B cell (primary cell): ENCODE measurements around the gene ABHD2. TPM values are rescaled to one million over a fixed set of nuclear protein-coding genes. Genes with fewer than 3 reads are reported as not detected.

Experiments used
- ATAC-seq: fragments of 200-7000 bp; cut with Tn5 transposase; one replicate; pipeline ENCODE4 v1.10.0; 2021; ENCODE audit warnings: low read depth, mild to moderate bottlenecking, moderate number of reproducible peaks, moderate library complexity
- CTCF ChIA-PET: fragments of 350-600 bp; sonication (Branson Sonifier 250); formaldehyde crosslinking; loops from one replicate; lab custom pipeline; 2021; ENCODE audit warnings: antibody characterized with exemption, inconsistent platforms; lab: Charles Lee
- POLR2A ChIA-PET: fragments of 350-600 bp; sonication (Branson Sonifier 250); formaldehyde crosslinking; loops from one replicate; lab custom pipeline; 2021; ENCODE audit warnings: antibody characterized with exemption; lab: Charles Lee
- DNase-seq: peaks from one replicate; pipeline ENCODE4 v3.0.0; 2013
- H2AFZ ChIP-seq: 2 replicates; pipeline ENCODE4 v1.6.1; 2012; ENCODE audit warnings: mild to moderate bottlenecking, low read depth, low read length; ENCODE audit not compliant: insufficient read depth, poor library complexity, severe bottlenecking
- H3K27ac ChIP-seq, 2 donors: 1 replicate in 1 of 2; 2 replicates in 1 of 2; pipeline ENCODE4 v1.5.1; 2012 to 2013; ENCODE audit warnings: low read length in 2 of 2, mild to moderate bottlenecking in 2 of 2, moderate library complexity in 1 of 2
- H3K27me3 ChIP-seq, 4 experiments: fragments of 200-600 bp in 1 of 4; sonication (generic) in 1 of 4; replicated peaks in 1 of 4; 1 replicate in 2 of 4; 2 replicates in 2 of 4; pipeline versions ENCODE4 v1.6.1 to v1.7.0; 2013 to 2016; ENCODE audit warnings: low read length in 3 of 4, mild to moderate bottlenecking in 2 of 4, mixed read lengths in 1 of 4, moderate library complexity in 1 of 4; ENCODE audit not compliant: insufficient read depth in 4 of 4, control insufficient read depth in 3 of 4; ENCODE audit errors: control extremely low read depth in 1 of 4
- H3K36me3 ChIP-seq, 2 experiments: replicated peaks in 1 of 2; 1 replicate in 1 of 2; 2 replicates in 1 of 2; pipeline versions ENCODE4 v1.6.1 to v1.7.1; 2013; ENCODE audit warnings: low read length in 1 of 2; ENCODE audit not compliant: insufficient read depth in 2 of 2, control insufficient read depth in 1 of 2; ENCODE audit errors: control extremely low read depth in 1 of 2, extremely low read depth in 1 of 2
- H3K4me1 ChIP-seq, 2 donors: fragments of 200-600 bp in 1 of 2; sonication (generic) in 1 of 2; 1 replicate in 1 of 2; 2 replicates in 1 of 2; pipeline versions ENCODE4 v1.5.1 to v1.6.1; 2013 to 2017; ENCODE audit warnings: low read length in 2 of 2; ENCODE audit not compliant: control insufficient read depth in 2 of 2, insufficient read depth in 2 of 2
- H3K4me2 ChIP-seq: replicated peaks from 2 replicates; pipeline ENCODE3; 2012; ENCODE audit warnings: mild to moderate bottlenecking, low read depth, low read length; ENCODE audit not compliant: poor library complexity, severe bottlenecking
- H3K4me3 ChIP-seq, 5 experiments: fragments of 200-600 bp in 1 of 5; sonication (generic) in 1 of 5; 1 replicate in 3 of 5; 2 replicates in 2 of 5; pipeline versions ENCODE4 v1.5.1 to v1.7.0; 2011 to 2016; ENCODE audit warnings: low read length in 4 of 5, mild to moderate bottlenecking in 4 of 5, low read depth in 2 of 5, control low read depth in 1 of 5, moderate library complexity in 1 of 5; ENCODE audit not compliant: insufficient read depth in 1 of 5; ENCODE audit errors: control extremely low read depth in 1 of 5, extremely low read depth in 1 of 5
- H3K79me2 ChIP-seq: fragments of 200-600 bp; sonication (generic); one replicate; pipeline ENCODE4 v1.6.0; 2016; ENCODE audit warnings: low read length; ENCODE audit not compliant: control insufficient read depth, insufficient read depth
- H3K9ac ChIP-seq: fragments of 200-600 bp; sonication (generic); 2 replicates; pipeline ENCODE4 v1.6.1; 2017; ENCODE audit warnings: mild to moderate bottlenecking, low read length, moderate library complexity
- H3K9me3 ChIP-seq, 3 donors: one replicate each; pipeline versions ENCODE4 v1.6.1 to v1.7.1; 2013; ENCODE audit warnings: low read length in 2 of 3; ENCODE audit not compliant: control insufficient read depth in 2 of 3, insufficient read depth in 1 of 3; ENCODE audit errors: control extremely low read depth in 1 of 3
- H4K20me1 ChIP-seq: 2 replicates; pipeline ENCODE4 v1.6.0; 2012; ENCODE audit warnings: mild to moderate bottlenecking, low read length; ENCODE audit not compliant: insufficient read depth, control insufficient read depth, poor library complexity, severe bottlenecking
- H3K27ac Mint-ChIP-seq: one replicate; pipeline ENCODE4 v1.8.0; 2021; ENCODE audit warnings: mixed read lengths
- H3K27me3 Mint-ChIP-seq: one replicate; pipeline ENCODE4 v1.8.0; 2021; ENCODE audit warnings: mixed read lengths
- H3K4me1 Mint-ChIP-seq: one replicate; pipeline ENCODE4 v1.8.0; 2021; ENCODE audit warnings: mixed read lengths
- H3K4me3 Mint-ChIP-seq: one replicate; pipeline ENCODE4 v1.8.0; 2021; ENCODE audit warnings: mixed read lengths
- H3K9me3 Mint-ChIP-seq: one replicate; pipeline ENCODE4 v1.8.0; 2022; ENCODE audit warnings: mixed read lengths; ENCODE audit not compliant: insufficient read depth
- CTCF ChIP-seq: fragments of 200-600 bp; IDR thresholded peaks from one replicate; pipeline ENCODE4 v1.8.0; 2022; ENCODE audit warnings: antibody characterized with exemption, mild to moderate bottlenecking
- EZH2 ChIP-seq: IDR thresholded peaks from 2 replicates; pipeline ENCODE4 v1.6.1; 2012; ENCODE audit warnings: borderline replicate concordance, low read depth, mild to moderate bottlenecking, moderate library complexity, low read length; ENCODE audit not compliant: insufficient read depth, poor library complexity, severe bottlenecking
- WGBS: methylation state at CpG from one replicate; pipeline ENCODE4 v1.1.5; 2013; ENCODE audit warnings: missing lambda C conversion rate; ENCODE audit not compliant: insufficient coverage; 5-methylcytosine and 5-hydroxymethylcytosine counted together
- intact Hi-C: fragments of 100-400 bp; cut with micrococcal nuclease; formaldehyde crosslinking; loops from one replicate; pipeline ENCODE4 v1.10.0; 2022
- polyA plus RNA-seq: library from polyadenylated mRNA; depleted of rRNA; stranded (reverse); fragments of >200 nt; gene quantifications from 2 replicates; pipeline ENCODE4 v1.2.3, GENCODE V29; 2012
- total RNA-seq, 2 donors: library from RNA; stranded (reverse); fragments of 120-200 nt in 1 of 2; gene quantifications; 1 replicate in 1 of 2; 2 replicates in 1 of 2; pipeline versions ENCODE4 v1.2.3 to v1.2.4, GENCODE V29; 2013 to 2022

ABHD2 gene
- total and polyA plus RNA-seq, 2 donors (not counting 1 experiment from before 2014, with no cell fraction given): 7.1 to 45.8 TPM

GRCh38 chr15:89168316-89168833 lies 80.1 kb downstream of the ABHD2 start:
- ATAC-seq (no peak), DNase-seq (no peak)
- no peaks in the 10 kb centered on the region for H3K79me2 ChIP-seq
- ChIA-PET CTCF (interaction anchor here (1.1 to 4.2 kb wide), 3 partner anchors 9 to 80 kb away, joined by 3 to 25 read pairs (median 12); partner anchors contain the start of gene ABHD2), POLR2A (no interaction called here)
- no peak overlapping the region for H3K27ac ChIP-seq
- no peaks in the 10 kb centered on the region for H4K20me1 ChIP-seq
- Mint-ChIP-seq H3K27ac (no peak overlapping the region), H3K27me3 (no peaks in the 10 kb centered on the region), H3K9me3 (no peaks in the 10 kb centered on the region), H3K4me1 (peaks cover 4% of the 10 kb centered on the region), H3K4me3 (no peak overlapping the region)
- no peak overlapping the region for H3K9ac ChIP-seq
- no peak for TF ChIP-seq CTCF
- TF ChIP-seq EZH2: no peak
- H3K4me1 ChIP-seq: no peaks in the 10 kb centered on the region
- peaks cover 4 to 18% of the 10 kb centered on the region in 2 experiments for H3K36me3 ChIP-seq
- no peak overlapping the region for H2AFZ ChIP-seq
- intact Hi-C loops: no loop called here
- no peak overlapping the region for H3K4me3 ChIP-seq
- H3K9me3 ChIP-seq: no peaks in the 10 kb centered on the region
- H3K4me2 ChIP-seq: no peak overlapping the region
- H3K27me3 ChIP-seq: no peaks in the 10 kb centered on the region

GRCh38 chr15:89170364-89170763 lies 82.1 kb downstream of the ABHD2 start:
- intact Hi-C loops: loop anchor here (10.0 kb wide), 1 partner anchor 546 kb away; the partner anchor contains the start of gene AEN
- DNase-seq (no peak), ATAC-seq (no peak)
- 95% methylated on average over 3 of the region's 3 CpGs for WGBS
- Histone ChIP-seq H3K27ac (no peak overlapping the region), H3K9ac (no peak overlapping the region), H3K4me2 (no peak overlapping the region), H3K4me3 (no peak overlapping the region), H3K9me3 (no peaks in the 10 kb centered on the region), H4K20me1 (no peaks in the 10 kb centered on the region), H3K27me3 (no peaks in the 10 kb centered on the region), H3K79me2 (no peaks in the 10 kb centered on the region), H3K4me1 (no peaks in the 10 kb centered on the region), H2AFZ (no peak overlapping the region), H3K36me3 (peaks cover 0 to 13% of the 10 kb centered on the region in 2 experiments)
- TF ChIP-seq EZH2 (no peak), CTCF (no peak)
- H3K4me1 Mint-ChIP-seq: peaks cover 4% of the 10 kb centered on the region
- POLR2A ChIA-PET: no interaction called here
- H3K27me3 Mint-ChIP-seq: no peaks in the 10 kb centered on the region
- CTCF ChIA-PET: interaction anchor here (1.5 kb wide), 1 partner anchor 10 kb away, joined by 5 read pairs; no protein-coding TSS in a partner anchor
- H3K27ac Mint-ChIP-seq: no peak overlapping the region
- H3K4me3 Mint-ChIP-seq: no peak overlapping the region
- H3K9me3 Mint-ChIP-seq: no peaks in the 10 kb centered on the region
